ENCODE measurements around the gene MED16. TPM values are rescaled to one million over a fixed set of nuclear protein-coding genes. Genes with fewer than 3 reads are reported as not detected.

Gene MED16
- total RNA-seq, 4 donors from 2014 or later: 26.3 to 50.9 (median 37.2) TPM

DNA sequence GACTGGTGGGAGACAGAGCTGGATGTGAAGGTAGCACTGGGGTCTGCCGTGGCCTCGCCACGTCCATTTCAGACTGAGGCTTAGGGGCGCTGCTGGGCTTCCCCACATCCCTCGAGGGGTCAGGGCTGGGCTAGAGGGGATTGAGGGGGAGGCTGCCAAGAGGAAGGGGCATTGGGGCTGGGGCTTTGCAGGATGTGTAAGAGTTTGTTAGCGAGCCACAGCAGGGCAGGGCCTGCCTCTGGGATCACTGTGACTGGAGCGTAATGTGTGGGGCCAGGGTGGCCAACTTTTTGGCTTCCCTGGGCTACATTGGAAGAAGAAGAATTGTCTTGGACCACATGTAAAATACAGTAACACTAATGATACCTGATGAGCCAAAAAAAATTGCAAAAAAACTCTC lies 46.9 kb upstream of the MED16 start:
- H3K9me3 ChIP-seq: no peaks in the 10 kb centered on the region
- WGBS: 93% methylated on average over 3 of the region's 7 CpGs
- H3K27me3 ChIP-seq: no peaks in the 10 kb centered on the region
- TF ChIP-seq POLR2A (IDR thresholded peaks at IDR 0.05; ENCODE audit: low read depth) (no peak), EP300 (IDR thresholded peaks at IDR 0.05) (no peak), POLR2AphosphoS5 (IDR thresholded peaks at IDR 0.05) (no peak)
- TF ChIP-seq, protein P1, sequence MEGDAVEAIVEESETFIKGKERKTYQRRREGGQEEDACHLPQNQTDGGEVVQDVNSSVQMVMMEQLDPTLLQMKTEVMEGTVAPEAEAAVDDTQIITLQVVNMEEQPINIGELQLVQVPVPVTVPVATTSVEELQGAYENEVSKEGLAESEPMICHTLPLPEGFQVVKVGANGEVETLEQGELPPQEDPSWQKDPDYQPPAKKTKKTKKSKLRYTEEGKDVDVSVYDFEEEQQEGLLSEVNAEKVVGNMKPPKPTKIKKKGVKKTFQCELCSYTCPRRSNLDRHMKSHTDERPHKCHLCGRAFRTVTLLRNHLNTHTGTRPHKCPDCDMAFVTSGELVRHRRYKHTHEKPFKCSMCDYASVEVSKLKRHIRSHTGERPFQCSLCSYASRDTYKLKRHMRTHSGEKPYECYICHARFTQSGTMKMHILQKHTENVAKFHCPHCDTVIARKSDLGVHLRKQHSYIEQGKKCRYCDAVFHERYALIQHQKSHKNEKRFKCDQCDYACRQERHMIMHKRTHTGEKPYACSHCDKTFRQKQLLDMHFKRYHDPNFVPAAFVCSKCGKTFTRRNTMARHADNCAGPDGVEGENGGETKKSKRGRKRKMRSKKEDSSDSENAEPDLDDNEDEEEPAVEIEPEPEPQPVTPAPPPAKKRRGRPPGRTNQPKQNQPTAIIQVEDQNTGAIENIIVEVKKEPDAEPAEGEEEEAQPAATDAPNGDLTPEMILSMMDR (IDR thresholded peaks at IDR 0.05): no peak
- intact Hi-C loops (cut with DNase I): loop anchor here (5.0 kb wide), 1 partner anchor 37 kb away; no protein-coding TSS in a partner anchor
- H3K36me3 ChIP-seq: peaks cover 0 to 9% (median 7%) of the 10 kb centered on the region in 4 donors
- no peak overlapping the region for H3K4me3 ChIP-seq
- H3K27ac ChIP-seq (replicated peaks in 1 of 4): peak overlapping the region; percentile 72 to 84 (median 79)
- DNase-seq (ENCODE audit: extremely low spot score): no peak
- H3K4me1 ChIP-seq: peaks cover 14 to 36% (median 32%) of the 10 kb centered on the region in 4 donors

- Histone ChIP-seq H3K27me3 (no peaks in the 10 kb centered on the region), H3K27ac (replicated peaks in 1 of 4) (no peak overlapping the region), H3K4me1 (peaks cover 18 to 41% (median 37%) of the 10 kb centered on the region in 4 donors), H3K36me3 (peaks cover 0 to 9% (median 7%) of the 10 kb centered on the region in 4 donors), H3K9me3 (no peaks in the 10 kb centered on the region), H3K4me3 (no peak overlapping the region)
- no peak for TF ChIP-seq POLR2A (IDR thresholded peaks at IDR 0.05; ENCODE audit: low read depth)
- no peak for TF ChIP-seq EP300 (IDR thresholded peaks at IDR 0.05)
- TF ChIP-seq POLR2AphosphoS5 (IDR thresholded peaks at IDR 0.05): no peak
- TF ChIP-seq, protein P1 (IDR thresholded peaks at IDR 0.05): no peak
- DNase-seq (ENCODE audit: extremely low spot score): no peak
- intact Hi-C loops (cut with DNase I): no loop called here
- 91% methylated on average over 15 of the region's 22 CpGs for WGBS
Measured at GRCh38 chr19:939439-939838, 46.5 kb upstream of the MED16 start.

- TF ChIP-seq, protein P1 (IDR thresholded peaks at IDR 0.05): no peak
- TF ChIP-seq EP300 (IDR thresholded peaks at IDR 0.05) (no peak), POLR2A (IDR thresholded peaks at IDR 0.05; ENCODE audit: low read depth) (no peak), POLR2AphosphoS5 (IDR thresholded peaks at IDR 0.05) (no peak)
- WGBS: 89% methylated on average over 20 of the region's 23 CpGs
- peaks cover 0 to 9% (median 7%) of the 10 kb centered on the region in 4 donors for H3K36me3 ChIP-seq
- DNase-seq (ENCODE audit: extremely low spot score): no peak
- H3K4me1 ChIP-seq: peaks cover 29 to 51% (median 47%) of the 10 kb centered on the region in 4 donors
- no peaks in the 10 kb centered on the region for H3K9me3 ChIP-seq
- no peaks in the 10 kb centered on the region for H3K27me3 ChIP-seq
- intact Hi-C loops (cut with DNase I): no loop called here
- H3K4me3 ChIP-seq: no peak overlapping the region
- H3K27ac ChIP-seq (replicated peaks in 1 of 4): no peak overlapping the region
Measured at GRCh38 chr19:938233-938923, 45.4 kb upstream of the MED16 start.

DNA sequence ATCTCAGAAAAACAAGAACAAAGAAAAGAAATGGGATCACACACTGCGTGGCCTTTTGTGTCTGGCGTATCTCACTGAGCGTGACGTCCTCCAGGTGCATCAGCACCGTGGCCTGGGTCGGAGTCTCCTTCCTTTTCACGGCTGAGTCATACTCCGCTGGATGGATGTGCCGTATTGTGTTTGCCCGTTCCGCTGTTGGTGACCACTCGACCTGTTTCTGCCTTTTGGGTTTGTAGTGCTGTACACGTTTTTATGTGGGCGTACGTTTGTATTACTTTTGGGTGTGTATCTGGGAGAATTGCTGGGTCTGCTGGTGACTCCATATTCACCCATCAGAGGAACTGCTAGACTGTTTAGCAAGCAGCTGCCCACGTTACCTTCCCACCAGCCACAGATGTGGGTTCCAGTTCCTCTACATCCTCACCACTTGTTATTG lies 44.3 kb upstream of the MED16 start:
- H3K27me3 ChIP-seq: no peaks in the 10 kb centered on the region
- TF ChIP-seq, protein P1 (IDR thresholded peaks at IDR 0.05): no peak
- TF ChIP-seq POLR2AphosphoS5 (IDR thresholded peaks at IDR 0.05) (no peak), EP300 (IDR thresholded peaks at IDR 0.05) (no peak), POLR2A (IDR thresholded peaks at IDR 0.05; ENCODE audit: low read depth) (no peak)
- no peak overlapping the region for H3K4me3 ChIP-seq
- 89% methylated on average over 16 of the region's 16 CpGs for WGBS
- no peak for DNase-seq (ENCODE audit: extremely low spot score)
- peaks cover 0 to 8% (median 2%) of the 10 kb centered on the region in 4 donors for H3K36me3 ChIP-seq
- no peak overlapping the region for H3K27ac ChIP-seq (replicated peaks in 1 of 4)
- H3K9me3 ChIP-seq: no peaks in the 10 kb centered on the region
- intact Hi-C loops (cut with DNase I): no loop called here
- H3K4me1 ChIP-seq: peaks cover 40 to 60% (median 58%) of the 10 kb centered on the region in 4 donors
